Astrocyte (in vitro differentiated cells and primary cell): ENCODE data around the gene INPP5J. TPM values are rescaled to one million over a fixed set of nuclear protein-coding genes. Genes with fewer than 3 reads are reported as not detected.

Experiments
- DNase-seq: peaks from one replicate; pipeline ENCODE4 v3.0.0-alpha.2; 2010; ENCODE audit warnings: low read depth
- FAIRE-seq: peaks from 2 replicates; lab custom pipeline; 2011; peaks lifted over from hg19 to GRCh38; lab: Jason Lieb, UNC
- H2AFZ ChIP-seq: 2 replicates; pipeline ENCODE4 v1.6.0; 2012; ENCODE audit warnings: low read depth, low read length, inconsistent platforms
- H3K27ac ChIP-seq: 2 replicates; pipeline ENCODE4 v1.5.1; 2011; ENCODE audit warnings: low read depth, low read length, inconsistent platforms
- H3K27me3 ChIP-seq: 2 replicates; pipeline ENCODE4 v1.6.0; 2011; ENCODE audit warnings: low read length, inconsistent platforms; ENCODE audit not compliant: insufficient read depth
- H3K36me3 ChIP-seq: 2 replicates; pipeline ENCODE4 v1.5.1; 2011; ENCODE audit warnings: low read length, inconsistent platforms; ENCODE audit not compliant: insufficient read depth
- H3K4me1 ChIP-seq: 2 replicates; pipeline ENCODE4 v1.5.1; 2011; ENCODE audit warnings: low read length, inconsistent platforms; ENCODE audit not compliant: insufficient read depth
- H3K4me2 ChIP-seq: 2 replicates; pipeline ENCODE4 v1.6.0; 2012; ENCODE audit warnings: low read length, inconsistent platforms
- H3K4me3 ChIP-seq: 2 replicates; pipeline ENCODE4 v1.5.1; 2011; ENCODE audit warnings: low read depth, mild to moderate bottlenecking, low read length, inconsistent platforms; ENCODE audit not compliant: insufficient read depth
- H3K79me2 ChIP-seq: 2 replicates; pipeline ENCODE4 v1.6.0; 2012; ENCODE audit warnings: mild to moderate bottlenecking, low read length, inconsistent platforms; ENCODE audit not compliant: insufficient read depth
- H3K9ac ChIP-seq: 2 replicates; pipeline ENCODE4 v1.6.0; 2012; ENCODE audit warnings: mild to moderate bottlenecking, low read length, inconsistent platforms
- H3K9me3 ChIP-seq: 2 replicates; pipeline ENCODE4 v1.5.1; 2012; ENCODE audit warnings: low read depth, mild to moderate bottlenecking, low read length, inconsistent platforms; ENCODE audit not compliant: insufficient read depth
- H4K20me1 ChIP-seq: 2 replicates; pipeline ENCODE4 v1.6.0; 2012; ENCODE audit warnings: low read length, inconsistent platforms; ENCODE audit not compliant: insufficient read depth
- H3K27ac Mint-ChIP-seq: one replicate; pipeline ENCODE4 v1.8.0; 2021; ENCODE audit warnings: mild to moderate bottlenecking, mixed read lengths; ENCODE audit not compliant: unreplicated experiment
- H3K27me3 Mint-ChIP-seq: one replicate; pipeline ENCODE4 v1.8.0; 2021; ENCODE audit warnings: low read depth, mixed read lengths; ENCODE audit not compliant: unreplicated experiment
- H3K36me3 Mint-ChIP-seq: one replicate; pipeline ENCODE4 v1.8.0; 2021; ENCODE audit warnings: low read depth, mixed read lengths; ENCODE audit not compliant: unreplicated experiment
- H3K4me1 Mint-ChIP-seq: one replicate; pipeline ENCODE4 v1.8.0; 2021; ENCODE audit warnings: low read depth, mixed read lengths; ENCODE audit not compliant: unreplicated experiment
- H3K4me3 Mint-ChIP-seq: one replicate; pipeline ENCODE4 v1.8.0; 2021; ENCODE audit warnings: mild to moderate bottlenecking, moderate library complexity, mixed read lengths; ENCODE audit not compliant: unreplicated experiment
- H3K9me3 Mint-ChIP-seq: one replicate; pipeline ENCODE4 v1.8.0; 2021; ENCODE audit warnings: mild to moderate bottlenecking, mixed read lengths; ENCODE audit not compliant: unreplicated experiment
- EZH2 ChIP-seq: IDR thresholded peaks from 2 replicates; pipeline ENCODE4 v1.6.1; 2012; ENCODE audit warnings: mild to moderate bottlenecking, low read length, inconsistent platforms; ENCODE audit not compliant: insufficient read depth
- total RNA-seq: library from RNA; stranded (reverse); gene quantifications from 2 replicates; pipeline ENCODE4 v1.2.1, GENCODE V29; 2021
- TF ChIP-seq, protein P1 (sequence below): IDR thresholded peaks from 2 replicates; pipeline ENCODE4 v1.5.1; 2011; ENCODE audit warnings: low read depth, mild to moderate bottlenecking, inconsistent platforms, low read length, moderate library complexity; ENCODE audit not compliant: insufficient read depth

INPP5J gene
- total RNA-seq, 1 donor from 2014 or later = 3.0 TPM

DNA sequence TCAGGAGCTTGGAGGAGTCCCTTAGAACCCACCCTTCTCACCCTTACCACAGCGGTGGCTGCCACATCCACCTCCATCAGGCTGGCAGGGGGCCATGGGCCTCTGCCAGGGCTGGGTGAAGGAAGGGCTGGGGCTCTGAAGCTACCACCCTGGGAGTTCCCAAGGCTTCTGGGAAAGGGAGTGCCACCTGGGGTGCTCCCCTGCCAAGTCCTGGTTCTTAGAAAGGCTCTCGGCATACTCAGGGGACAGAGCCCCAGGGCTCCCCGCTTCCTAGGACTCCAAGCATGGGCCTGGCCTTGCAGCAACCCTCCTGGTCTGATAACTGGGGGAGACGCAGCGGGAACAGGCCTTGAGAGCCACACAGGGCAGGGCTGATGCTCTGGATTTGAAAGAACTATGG lies 18.0 kb downstream of the INPP5J start:
- Histone ChIP-seq H3K9me3 (no peaks in the 10 kb centered on the region), H2AFZ (no peak overlapping the region), H4K20me1 (no peaks in the 10 kb centered on the region), H3K36me3 (no peaks in the 10 kb centered on the region), H3K79me2 (no peaks in the 10 kb centered on the region), H3K27ac (no peak overlapping the region), H3K4me2 (no peak overlapping the region), H3K27me3 (peaks cover 7% of the 10 kb centered on the region), H3K4me1 (peaks cover 3% of the 10 kb centered on the region), H3K4me3 (no peak overlapping the region), H3K9ac (no peak overlapping the region)
- Mint-ChIP-seq H3K27me3 (peaks cover 46% of the 10 kb centered on the region), H3K27ac (no peak overlapping the region), H3K36me3 (no peaks in the 10 kb centered on the region), H3K4me1 (no peaks in the 10 kb centered on the region), H3K9me3 (peaks cover 12% of the 10 kb centered on the region), H3K4me3 (no peak overlapping the region)
- no peak for DNase-seq
- TF ChIP-seq, protein P1, sequence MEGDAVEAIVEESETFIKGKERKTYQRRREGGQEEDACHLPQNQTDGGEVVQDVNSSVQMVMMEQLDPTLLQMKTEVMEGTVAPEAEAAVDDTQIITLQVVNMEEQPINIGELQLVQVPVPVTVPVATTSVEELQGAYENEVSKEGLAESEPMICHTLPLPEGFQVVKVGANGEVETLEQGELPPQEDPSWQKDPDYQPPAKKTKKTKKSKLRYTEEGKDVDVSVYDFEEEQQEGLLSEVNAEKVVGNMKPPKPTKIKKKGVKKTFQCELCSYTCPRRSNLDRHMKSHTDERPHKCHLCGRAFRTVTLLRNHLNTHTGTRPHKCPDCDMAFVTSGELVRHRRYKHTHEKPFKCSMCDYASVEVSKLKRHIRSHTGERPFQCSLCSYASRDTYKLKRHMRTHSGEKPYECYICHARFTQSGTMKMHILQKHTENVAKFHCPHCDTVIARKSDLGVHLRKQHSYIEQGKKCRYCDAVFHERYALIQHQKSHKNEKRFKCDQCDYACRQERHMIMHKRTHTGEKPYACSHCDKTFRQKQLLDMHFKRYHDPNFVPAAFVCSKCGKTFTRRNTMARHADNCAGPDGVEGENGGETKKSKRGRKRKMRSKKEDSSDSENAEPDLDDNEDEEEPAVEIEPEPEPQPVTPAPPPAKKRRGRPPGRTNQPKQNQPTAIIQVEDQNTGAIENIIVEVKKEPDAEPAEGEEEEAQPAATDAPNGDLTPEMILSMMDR = no peak
- TF ChIP-seq EZH2 = no peak
- FAIRE-seq = no peak

DNA sequence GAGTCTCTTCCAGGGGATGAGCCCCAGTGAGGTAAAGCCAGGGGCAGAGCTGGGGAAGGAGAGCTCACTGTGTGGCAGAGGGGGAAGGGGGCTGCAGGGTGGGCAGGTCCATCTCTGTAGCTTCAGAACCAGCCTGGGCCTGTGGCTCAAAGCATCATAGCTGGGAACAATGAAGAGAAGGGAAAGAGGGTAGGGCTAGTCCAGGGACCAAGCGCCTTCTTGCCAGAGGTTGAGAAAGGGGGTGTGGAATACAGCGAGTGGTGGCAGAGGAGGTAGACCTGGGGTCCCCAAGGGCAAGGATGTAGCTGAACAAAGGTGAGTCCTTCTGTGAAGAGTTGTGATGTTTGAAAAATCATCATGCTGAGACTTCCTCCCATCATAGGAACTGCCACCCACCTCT lies 18.8 kb downstream of the INPP5J start:
- H2AFZ ChIP-seq = no peak overlapping the region
- peaks cover 3% of the 10 kb centered on the region for H3K4me1 ChIP-seq
- no peaks in the 10 kb centered on the region for H3K36me3 ChIP-seq
- peaks cover 7% of the 10 kb centered on the region for H3K27me3 ChIP-seq
- H3K9ac ChIP-seq = no peak overlapping the region
- H3K9me3 ChIP-seq = no peaks in the 10 kb centered on the region
- TF ChIP-seq EZH2 = no peak
- TF ChIP-seq, protein P1 = no peak
- no peak overlapping the region for H3K4me3 ChIP-seq
- peaks cover 40% of the 10 kb centered on the region for H3K27me3 Mint-ChIP-seq
- H3K9me3 Mint-ChIP-seq = peaks cover 13% of the 10 kb centered on the region
- FAIRE-seq (no peak), DNase-seq (no peak)
- no peak overlapping the region for H3K4me3 Mint-ChIP-seq
- no peaks in the 10 kb centered on the region for H3K36me3 Mint-ChIP-seq
- H3K4me2 ChIP-seq = no peak overlapping the region
- no peak overlapping the region for H3K27ac Mint-ChIP-seq
- no peaks in the 10 kb centered on the region for H3K79me2 ChIP-seq
- no peaks in the 10 kb centered on the region for H3K4me1 Mint-ChIP-seq
- no peaks in the 10 kb centered on the region for H4K20me1 ChIP-seq
- no peak overlapping the region for H3K27ac ChIP-seq

DNA sequence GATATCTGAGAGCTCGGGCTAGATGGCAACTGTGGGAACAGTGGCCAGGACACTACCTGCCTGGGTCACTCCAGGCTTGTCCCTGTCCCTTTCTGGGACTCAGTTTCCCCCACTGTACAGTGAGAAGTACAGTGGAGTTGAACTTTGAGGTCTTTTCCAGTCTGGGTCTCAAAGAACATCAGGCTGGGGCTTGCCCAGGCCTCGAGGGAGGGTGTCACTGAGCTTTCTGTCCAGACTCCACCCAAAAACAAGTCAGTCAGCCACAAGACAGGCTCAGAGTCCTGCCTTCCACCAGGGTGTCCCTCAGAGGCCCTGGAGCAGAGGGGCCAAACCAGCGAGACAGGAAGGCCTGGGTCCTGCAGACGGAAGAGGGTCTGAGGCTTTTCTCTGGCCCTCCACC lies 19.5 kb downstream of the INPP5J start:
- peaks cover 37% of the 10 kb centered on the region for H3K27me3 Mint-ChIP-seq
- Histone ChIP-seq H3K9ac (no peak overlapping the region), H3K36me3 (no peaks in the 10 kb centered on the region), H3K4me2 (no peak overlapping the region), H3K79me2 (no peaks in the 10 kb centered on the region), H2AFZ (no peak overlapping the region), H3K27me3 (peaks cover 7% of the 10 kb centered on the region), H3K4me1 (peaks cover 3% of the 10 kb centered on the region), H3K9me3 (no peaks in the 10 kb centered on the region), H3K27ac (no peak overlapping the region), H3K4me3 (no peak overlapping the region), H4K20me1 (no peaks in the 10 kb centered on the region)
- no peak overlapping the region for H3K27ac Mint-ChIP-seq
- H3K36me3 Mint-ChIP-seq = no peaks in the 10 kb centered on the region
- FAIRE-seq (no peak), DNase-seq (no peak)
- no peaks in the 10 kb centered on the region for H3K4me1 Mint-ChIP-seq
- TF ChIP-seq, protein P1 = no peak
- TF ChIP-seq EZH2 = no peak
- no peak overlapping the region for H3K4me3 Mint-ChIP-seq
- peaks cover 16% of the 10 kb centered on the region for H3K9me3 Mint-ChIP-seq
